ENCODE results near the gene SEH1L.
A peak's percentile ranks its signal among the peaks of the same experiment; 100 is the strongest.

SEH1L gene

DNA sequence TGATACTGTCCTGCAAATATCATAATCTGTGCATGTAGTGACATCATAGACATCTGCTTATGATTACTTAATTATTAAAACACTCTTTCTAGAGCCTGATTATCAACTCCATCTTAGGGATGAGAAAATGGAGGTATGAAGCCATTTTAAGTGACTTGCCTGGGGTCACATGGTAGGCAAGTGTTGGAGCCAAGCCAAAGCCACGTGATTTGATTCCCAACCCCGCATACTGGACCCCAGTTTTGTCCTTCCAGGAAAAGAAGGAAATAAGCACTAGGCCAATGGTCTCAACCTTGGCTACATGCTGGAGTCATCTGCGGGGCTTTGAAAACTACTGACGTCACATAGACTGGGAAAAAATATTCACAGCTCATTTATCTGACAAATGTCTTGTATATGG is 19.6 kb upstream of the SEH1L start:
- H3K27ac Mint-ChIP-seq: no peak overlapping the region
- no peaks in the 10 kb centered on the region for H3K4me1 Mint-ChIP-seq
- peaks cover 3 to 5% of the 10 kb centered on the region in 2 donors for H3K27me3 Mint-ChIP-seq
- DNase-seq (no peak), ATAC-seq (replicated peaks) (no peak)
- H3K9me3 Mint-ChIP-seq: no peaks in the 10 kb centered on the region
- no peaks in the 10 kb centered on the region for H3K36me3 Mint-ChIP-seq
- H3K4me3 Mint-ChIP-seq: no peak overlapping the region

DNA sequence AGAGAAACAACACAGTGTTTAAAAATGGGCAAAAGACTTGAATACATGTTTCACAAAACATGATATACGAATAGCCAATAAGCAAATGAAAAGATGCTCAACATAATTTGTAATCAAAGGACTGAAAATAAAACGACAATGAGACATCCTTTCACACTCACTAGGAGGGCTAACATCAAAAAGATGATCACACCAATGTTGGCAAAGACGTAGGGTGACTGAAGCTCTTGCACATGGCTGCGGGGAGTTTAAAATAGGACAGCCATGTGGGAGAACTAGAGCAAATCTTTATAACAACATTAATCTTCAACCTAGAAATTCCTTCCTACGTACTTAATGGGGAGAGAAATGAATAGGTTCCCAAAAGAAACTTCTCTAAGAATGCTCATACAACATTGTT is 19.2 kb upstream of the SEH1L start:
- peaks cover 3 to 5% of the 10 kb centered on the region in 2 donors for H3K27me3 Mint-ChIP-seq

DNA sequence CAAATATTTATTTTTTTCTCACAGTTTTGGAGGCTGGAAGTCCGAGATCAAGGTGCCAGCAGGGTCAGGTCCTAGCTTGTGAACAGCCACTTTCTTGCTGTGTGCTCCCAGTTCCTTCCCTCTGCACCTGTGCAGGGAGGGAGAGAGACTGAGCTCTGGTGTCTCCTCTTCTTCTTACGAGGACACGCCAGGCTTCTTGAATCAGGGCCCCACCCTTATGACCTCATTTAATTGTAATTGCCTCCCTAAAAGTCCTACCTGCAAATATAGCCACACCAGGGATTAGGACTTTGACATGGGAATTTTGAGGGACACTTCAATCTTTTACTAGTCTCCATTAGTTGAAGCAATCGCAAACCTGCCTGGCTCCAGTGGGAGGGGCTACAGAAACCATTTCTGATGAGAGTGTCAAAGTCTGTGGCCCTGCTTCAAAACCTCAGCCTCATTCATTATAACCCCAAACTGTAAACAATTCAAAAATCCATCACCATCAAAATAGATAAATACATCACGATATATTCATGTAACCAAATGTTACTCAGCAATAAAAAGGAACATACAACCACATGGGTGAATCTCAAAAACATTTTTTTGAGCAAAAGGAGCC is 18.2 kb upstream of the SEH1L start:
- Mint-ChIP-seq H3K9me3 (no peaks in the 10 kb centered on the region), H3K4me3 (no peak overlapping the region), H3K36me3 (no peaks in the 10 kb centered on the region), H3K27me3 (peaks cover 6 to 9% of the 10 kb centered on the region in 2 donors), H3K27ac (no peak overlapping the region), H3K4me1 (peaks cover 1 to 4% of the 10 kb centered on the region in 2 donors)
- DNase-seq (no peak), ATAC-seq (replicated peaks) (no peak)

More for the DNA sequence above, 19.2 kb upstream of the SEH1L start:
- no peaks in the 10 kb centered on the region for H3K36me3 Mint-ChIP-seq
- H3K27ac Mint-ChIP-seq: no peak overlapping the region
- no peaks in the 10 kb centered on the region for H3K9me3 Mint-ChIP-seq
- H3K4me3 Mint-ChIP-seq: no peak overlapping the region
- DNase-seq: no peak
- ATAC-seq (replicated peaks): no peak
- H3K4me1 Mint-ChIP-seq: no peaks in the 10 kb centered on the region

DNA sequence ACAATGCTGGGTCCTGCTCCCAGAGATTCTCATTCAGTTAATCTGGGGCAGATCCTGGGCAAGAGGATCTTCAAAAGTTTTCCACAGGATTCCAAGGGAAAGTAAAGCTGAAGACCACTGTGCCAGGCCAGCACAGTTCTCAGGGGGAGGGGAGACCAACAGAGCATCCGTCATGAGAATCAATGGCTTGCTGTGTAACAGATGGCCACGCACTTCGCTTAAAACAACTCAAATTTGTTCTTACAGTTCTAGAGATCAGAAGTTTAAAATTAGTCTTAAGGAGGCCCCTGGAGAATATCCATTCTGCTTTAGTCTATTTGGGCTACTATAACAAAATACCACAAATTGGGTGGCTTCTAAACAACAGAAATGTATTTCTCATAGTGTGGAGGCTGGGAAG is 17.4 kb upstream of the SEH1L start:
- Mint-ChIP-seq H3K27ac (no peak overlapping the region), H3K4me1 (peaks cover 3 to 6% of the 10 kb centered on the region in 2 donors), H3K4me3 (no peak overlapping the region), H3K36me3 (no peaks in the 10 kb centered on the region), H3K27me3 (peaks cover 7 to 8% of the 10 kb centered on the region in 2 donors), H3K9me3 (no peaks in the 10 kb centered on the region)
- ATAC-seq (replicated peaks): no peak
- no peak for DNase-seq

DNA sequence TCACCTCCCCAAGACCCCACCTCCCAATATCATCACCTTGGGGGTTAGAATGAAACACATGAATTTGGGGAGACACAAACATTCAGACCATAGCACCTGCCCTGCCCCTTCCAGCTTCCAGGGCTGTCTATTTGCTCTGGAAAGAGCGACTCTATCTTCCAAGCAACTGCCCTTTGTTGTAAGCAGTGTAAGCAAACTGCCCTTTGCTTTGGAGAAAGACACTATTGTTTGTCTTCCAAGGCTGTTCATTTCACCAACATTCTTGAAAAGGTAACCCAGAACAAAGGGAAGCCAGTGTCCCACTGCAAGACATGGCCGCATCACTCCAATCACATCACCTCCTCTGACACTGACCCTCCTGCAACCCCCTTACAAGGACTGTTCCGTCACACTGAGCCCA is 16.9 kb upstream of the SEH1L start:
- peaks cover 3 to 6% of the 10 kb centered on the region in 2 donors for H3K4me1 Mint-ChIP-seq
- H3K27ac Mint-ChIP-seq: no peak overlapping the region
- H3K9me3 Mint-ChIP-seq: no peaks in the 10 kb centered on the region
- peaks cover 7 to 8% of the 10 kb centered on the region in 2 donors for H3K27me3 Mint-ChIP-seq
- H3K36me3 Mint-ChIP-seq: no peaks in the 10 kb centered on the region
- no peak overlapping the region for H3K4me3 Mint-ChIP-seq
- no peak for ATAC-seq (replicated peaks)
- DNase-seq: no peak

DNA sequence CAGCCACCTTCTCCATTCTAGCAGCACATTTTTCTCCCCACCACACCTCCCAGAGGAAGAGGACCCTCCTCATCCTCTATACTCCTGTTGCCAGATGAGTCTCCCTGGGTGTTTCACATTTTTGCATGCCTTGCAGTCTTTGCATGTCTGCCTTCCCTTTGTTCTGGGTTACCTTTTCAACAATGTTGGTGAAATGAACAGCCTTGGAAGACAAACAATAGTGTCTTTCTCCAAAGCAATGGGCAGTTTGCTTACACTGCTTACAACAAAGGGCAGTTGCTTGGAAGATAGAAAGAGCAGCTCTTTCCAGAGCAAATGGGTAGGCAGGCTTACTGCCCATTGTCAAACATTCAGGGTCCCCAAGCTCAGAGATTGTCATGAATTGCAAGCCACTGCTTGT is 14.5 kb upstream of the SEH1L start:
- H3K27me3 Mint-ChIP-seq: peaks cover 8 to 10% of the 10 kb centered on the region in 2 donors
- no peak for ATAC-seq (replicated peaks)
- H3K4me3 Mint-ChIP-seq: no peak overlapping the region
- H3K4me1 Mint-ChIP-seq: peaks cover 3 to 6% of the 10 kb centered on the region in 2 donors
- no peaks in the 10 kb centered on the region for H3K9me3 Mint-ChIP-seq
- H3K27ac Mint-ChIP-seq: no peak overlapping the region
- H3K36me3 Mint-ChIP-seq: no peaks in the 10 kb centered on the region
- DNase-seq: no peak

DNA sequence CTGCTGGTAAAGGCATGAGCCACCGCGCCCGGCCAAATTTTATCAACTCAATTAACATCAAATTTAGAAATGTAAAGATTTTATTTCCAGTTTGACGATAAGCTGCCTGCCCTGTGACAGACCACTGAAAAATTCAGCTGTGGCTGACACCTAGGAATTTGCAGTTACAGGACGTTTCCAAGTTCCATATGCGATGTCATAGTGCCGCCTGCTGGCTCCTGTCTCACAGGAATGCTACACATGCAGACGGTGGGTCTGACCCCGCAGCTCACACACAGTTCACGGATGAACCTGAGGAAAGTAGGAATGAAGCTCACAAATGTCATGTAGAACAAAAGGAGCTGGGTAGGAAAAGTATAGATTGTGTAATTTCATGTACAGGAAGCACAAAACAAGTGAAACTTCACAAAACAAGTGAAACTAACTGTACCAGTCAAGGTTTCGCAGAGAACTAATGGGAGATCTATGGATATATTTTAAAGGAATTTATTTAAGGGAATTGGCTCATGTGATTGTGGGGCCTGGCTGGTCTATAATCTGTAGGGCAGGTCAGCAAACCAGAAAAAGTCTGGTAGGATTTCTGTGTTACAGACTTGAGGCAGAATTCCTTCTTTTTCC is 13.2 kb upstream of the SEH1L start:
- H3K36me3 Mint-ChIP-seq: no peaks in the 10 kb centered on the region
- peak; percentile 57 for DNase-seq
- peaks cover 8 to 10% of the 10 kb centered on the region in 2 donors for H3K27me3 Mint-ChIP-seq
- H3K4me1 Mint-ChIP-seq: peaks cover 3 to 6% of the 10 kb centered on the region in 2 donors
- no peaks in the 10 kb centered on the region for H3K9me3 Mint-ChIP-seq
- no peak overlapping the region for H3K27ac Mint-ChIP-seq
- ATAC-seq (replicated peaks): peak; percentile 93 to 94
- H3K4me3 Mint-ChIP-seq: peak overlapping the region in 1 of 2 donors; percentile 11

DNA sequence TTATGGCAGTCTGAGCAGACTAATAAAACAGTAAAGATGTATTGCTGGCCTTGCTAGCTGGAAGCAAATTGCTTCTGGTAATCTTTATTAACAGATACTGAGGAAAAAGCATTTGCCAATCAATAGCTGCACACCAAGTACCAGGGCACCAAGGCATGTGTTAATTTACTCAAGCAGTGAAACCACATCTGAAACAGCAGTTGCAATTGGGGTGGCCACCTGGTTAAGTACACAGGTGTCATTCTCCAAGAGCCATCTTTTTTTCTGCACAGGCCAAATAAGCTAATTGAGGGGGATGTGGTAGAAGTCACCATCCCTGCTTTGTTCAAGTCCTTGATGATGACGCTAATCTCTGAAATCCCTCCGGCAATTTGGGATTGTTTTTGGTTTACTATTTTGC is 8.6 kb upstream of the SEH1L start:
- Mint-ChIP-seq H3K27me3 (peaks cover 5 to 10% of the 10 kb centered on the region in 2 donors), H3K27ac (peak overlapping the region; percentile 47), H3K36me3 (no peaks in the 10 kb centered on the region), H3K9me3 (no peaks in the 10 kb centered on the region), H3K4me1 (peaks cover 3 to 6% of the 10 kb centered on the region in 2 donors), H3K4me3 (no peak overlapping the region)
- ATAC-seq (replicated peaks) (no peak), DNase-seq (no peak)

DNA sequence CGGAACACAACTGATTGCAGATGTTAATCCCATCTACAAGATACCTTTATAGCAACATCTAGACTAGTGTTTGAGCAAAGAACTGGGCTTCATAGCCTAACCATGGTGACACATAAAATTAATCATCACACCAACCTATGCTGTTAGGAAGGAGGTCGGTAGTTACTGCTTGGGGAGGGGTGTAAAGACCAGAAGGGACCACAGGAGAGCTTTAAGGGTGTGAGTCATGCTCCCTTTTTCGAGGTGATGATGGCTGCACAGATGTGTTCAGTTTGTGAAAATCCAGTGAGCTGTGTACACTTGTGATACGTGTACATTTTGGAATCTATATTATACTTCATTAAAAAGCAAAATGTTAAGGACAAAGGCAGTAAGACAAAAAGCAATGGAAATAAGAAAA is 4.6 kb upstream of the SEH1L start:
- no peaks in the 10 kb centered on the region for H3K9me3 Mint-ChIP-seq
- DNase-seq: no peak
- H3K27ac Mint-ChIP-seq: no peak overlapping the region
- H3K36me3 Mint-ChIP-seq: no peaks in the 10 kb centered on the region
- peaks cover 11 to 18% of the 10 kb centered on the region in 2 donors for H3K4me1 Mint-ChIP-seq
- ATAC-seq (replicated peaks): no peak
- H3K4me3 Mint-ChIP-seq: no peak overlapping the region
- no peaks in the 10 kb centered on the region for H3K27me3 Mint-ChIP-seq

DNA sequence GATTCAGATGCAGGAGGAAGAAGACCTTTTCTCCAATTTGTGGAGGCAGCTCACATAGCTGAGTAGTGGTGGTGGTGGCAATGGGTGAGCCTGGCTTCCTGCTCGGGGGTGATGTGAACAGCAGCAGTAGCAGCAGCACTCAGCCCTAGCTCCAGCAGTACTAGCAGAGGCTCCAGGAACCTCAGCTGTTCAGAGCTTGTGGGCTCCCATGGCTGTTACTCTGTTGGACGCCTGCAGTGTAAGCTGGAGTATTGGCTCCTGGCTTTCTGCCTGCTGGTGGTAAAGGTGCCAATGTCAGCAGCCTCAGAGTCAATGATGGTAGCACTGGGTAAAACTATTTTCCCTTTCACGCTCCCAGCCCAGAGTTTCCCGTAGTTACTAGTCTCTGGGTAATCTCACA is 3.1 kb upstream of the SEH1L start:
- Mint-ChIP-seq H3K27me3 (no peaks in the 10 kb centered on the region), H3K4me1 (peaks cover 15 to 29% of the 10 kb centered on the region in 2 donors), H3K36me3 (peaks cover 5 to 9% of the 10 kb centered on the region in 2 donors), H3K27ac (no peak overlapping the region), H3K4me3 (no peak overlapping the region), H3K9me3 (no peaks in the 10 kb centered on the region)
- ATAC-seq (replicated peaks) (no peak), DNase-seq (no peak)

DNA sequence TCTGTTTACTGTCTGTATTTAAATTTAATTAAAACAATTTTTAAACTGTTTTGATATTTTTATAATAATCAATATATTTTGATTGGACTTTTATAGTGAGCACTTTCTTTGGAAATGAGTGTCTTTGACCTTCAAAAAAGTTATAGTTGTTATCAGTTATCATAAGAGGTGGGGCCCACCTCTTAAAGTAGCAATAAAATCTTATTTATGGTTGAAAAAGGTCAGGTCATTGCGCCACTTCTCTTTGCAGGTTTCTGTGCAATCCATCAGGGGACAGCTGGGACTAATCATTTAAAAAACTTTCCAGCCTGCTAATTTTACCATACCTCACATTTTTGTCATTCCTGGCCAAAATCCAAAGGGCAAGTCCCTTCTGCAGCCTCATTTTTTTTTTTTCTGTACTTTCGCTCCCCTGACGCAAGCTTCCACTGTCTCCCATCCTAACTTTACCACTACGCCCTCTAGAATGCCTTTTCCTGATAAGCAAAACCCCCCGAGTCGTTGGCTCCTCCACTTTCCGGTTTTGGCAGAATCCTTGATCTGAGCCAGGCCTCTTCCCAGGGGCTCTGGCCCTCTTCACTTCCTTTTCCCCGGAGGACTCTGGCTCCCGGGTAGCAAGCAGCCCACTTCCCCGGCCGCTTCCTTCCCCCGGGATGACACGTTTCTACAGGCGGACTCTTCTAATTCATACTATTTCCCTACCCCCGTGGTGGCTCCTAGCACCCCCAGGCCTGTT is 1.1 kb upstream of the SEH1L start:
- peak overlapping the region; percentile 94 to 98 for H3K4me3 Mint-ChIP-seq
- peaks cover 12% of the 10 kb centered on the region in 2 donors for H3K36me3 Mint-ChIP-seq
- DNase-seq (no peak), ATAC-seq (replicated peaks) (no peak)
- H3K4me1 Mint-ChIP-seq: peaks cover 22 to 41% of the 10 kb centered on the region in 2 donors
- no peaks in the 10 kb centered on the region for H3K27me3 Mint-ChIP-seq
- H3K9me3 Mint-ChIP-seq: no peaks in the 10 kb centered on the region
- peak overlapping the region; percentile 98 for H3K27ac Mint-ChIP-seq

DNA sequence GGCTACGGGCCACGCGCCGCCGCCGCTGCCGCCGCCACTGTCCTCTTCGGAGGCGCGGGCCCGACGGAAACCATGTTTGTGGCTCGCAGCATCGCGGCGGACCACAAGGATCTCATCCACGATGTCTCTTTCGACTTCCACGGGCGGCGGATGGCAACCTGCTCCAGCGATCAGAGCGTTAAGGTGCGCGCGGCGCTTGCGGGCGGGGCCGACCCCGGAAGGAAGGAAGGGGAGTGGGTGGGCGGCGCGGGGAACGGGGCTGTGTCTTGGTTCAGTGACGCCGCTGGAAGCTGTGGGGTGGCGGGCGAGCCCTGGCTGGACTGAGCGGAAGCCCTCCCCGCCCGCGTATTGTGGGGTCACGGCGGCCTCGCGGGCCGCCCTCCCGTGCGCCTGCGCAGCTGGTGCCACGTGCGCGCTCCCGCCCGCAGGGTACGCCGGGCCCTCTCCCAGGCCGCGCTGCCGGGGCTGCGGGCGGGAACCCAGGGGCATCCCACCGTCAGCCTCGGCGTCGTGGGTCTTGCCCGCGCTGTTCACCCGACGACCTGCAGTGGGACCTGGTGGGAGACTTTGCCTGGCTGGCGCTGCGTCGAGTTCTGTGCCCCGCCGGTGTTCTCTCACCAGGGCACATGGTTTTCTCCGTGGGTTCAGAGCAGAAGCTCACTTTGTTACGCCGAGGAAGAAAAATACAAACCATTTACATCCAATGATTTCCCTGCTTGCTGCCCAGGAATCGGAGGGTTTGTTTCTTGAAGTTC is 416 bp downstream of the SEH1L start:
- no peaks in the 10 kb centered on the region for H3K9me3 Mint-ChIP-seq
- H3K36me3 Mint-ChIP-seq: peaks cover 17 to 20% of the 10 kb centered on the region in 2 donors
- peak overlapping the region; percentile 98 for H3K27ac Mint-ChIP-seq
- H3K27me3 Mint-ChIP-seq: no peaks in the 10 kb centered on the region
- H3K4me1 Mint-ChIP-seq: peaks cover 24 to 48% of the 10 kb centered on the region in 2 donors
- peak overlapping the region; percentile 89 to 94 for H3K4me3 Mint-ChIP-seq
- DNase-seq: peak; percentile 89
- ATAC-seq (replicated peaks): peak; percentile 75 to 82

DNA sequence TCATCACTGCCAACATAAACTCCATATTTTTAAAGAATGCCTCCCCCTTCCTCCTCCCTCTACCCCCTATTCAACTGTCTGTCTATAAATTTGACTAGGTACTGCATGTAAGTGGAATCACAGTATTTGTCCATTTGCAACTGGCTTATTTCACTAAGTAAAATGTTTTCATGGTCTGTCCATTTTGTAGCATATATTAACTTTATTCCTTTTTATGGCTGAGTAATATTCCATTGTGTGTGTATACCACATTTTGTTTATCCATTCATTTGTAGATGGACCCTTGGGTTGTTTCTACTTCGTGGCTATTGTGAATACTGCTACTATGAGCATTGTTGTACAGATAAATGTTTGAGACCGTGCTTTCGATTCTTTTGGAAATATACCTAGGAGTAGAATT is 10.7 kb downstream of the SEH1L start:
- H3K27me3 Mint-ChIP-seq: no peaks in the 10 kb centered on the region

DNA sequence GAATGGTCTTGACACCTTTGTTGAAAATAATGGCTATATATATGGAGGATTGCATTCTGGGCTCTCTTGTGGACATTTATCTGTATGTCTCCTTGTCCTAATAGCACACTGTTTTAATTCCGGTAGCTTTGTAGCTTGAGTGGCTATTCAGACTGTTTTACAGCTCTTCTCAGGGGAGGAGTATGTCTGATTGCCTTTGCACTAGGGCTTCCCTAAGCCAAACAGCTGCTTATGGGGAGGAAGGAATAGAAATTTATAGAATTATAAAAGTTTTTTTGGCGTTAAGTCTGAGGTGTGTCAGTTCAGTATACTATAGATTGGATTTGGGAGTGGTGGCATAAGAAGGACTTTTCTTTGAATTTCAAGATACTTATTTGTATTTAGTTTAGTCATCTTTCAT is 12.6 kb downstream of the SEH1L start:
- no peak for DNase-seq
- peaks cover 6 to 7% of the 10 kb centered on the region in 2 donors for H3K4me1 Mint-ChIP-seq
- H3K27ac Mint-ChIP-seq: no peak overlapping the region
- ATAC-seq (replicated peaks): no peak
- no peaks in the 10 kb centered on the region for H3K9me3 Mint-ChIP-seq
- no peaks in the 10 kb centered on the region for H3K27me3 Mint-ChIP-seq
- no peak overlapping the region for H3K4me3 Mint-ChIP-seq
- H3K36me3 Mint-ChIP-seq: peaks cover 28 to 47% of the 10 kb centered on the region in 2 donors

More for the DNA sequence above, 10.7 kb downstream of the SEH1L start:
- ATAC-seq (replicated peaks): no peak
- Mint-ChIP-seq H3K4me1 (peaks cover 7% of the 10 kb centered on the region in 2 donors), H3K4me3 (no peak overlapping the region), H3K9me3 (no peaks in the 10 kb centered on the region), H3K36me3 (peaks cover 29 to 42% of the 10 kb centered on the region in 2 donors), H3K27ac (no peak overlapping the region)
- DNase-seq: no peak

All from stimulated activated naive B cell treated with anti-CD40 and anti-IgM and Interleukin-4, amounts not matched to agents 10 μg/mL and 1 μg/mL and 100 μg/mL, for 72 hours (primary cell).